K562 (cell line): ENCODE data around the gene SH3D21. TPM values are rescaled to one million over a fixed set of nuclear protein-coding genes. Genes with fewer than 3 reads are reported as not detected.
A peak's percentile ranks its signal among the peaks of the same experiment; 100 is the strongest.

Experiments used
- ATF2 ChIP-seq: sonication (generic); formaldehyde crosslinking; IDR thresholded peaks from 2 replicates; pipeline ENCODE4 v1.8.1; 2022; ENCODE audit warnings: missing genetic modification reagents
- CBX1 ChIP-seq: sonication (generic); IDR thresholded peaks from 2 replicates; pipeline ENCODE4 v1.6.1; 2016; ENCODE audit warnings: antibody characterized with exemption, low read depth, mild to moderate bottlenecking
- DPF2 ChIP-seq: fragments of 450-650 bp; IDR thresholded peaks from 2 replicates; pipeline ENCODE4 v1.6.1; 2016
- GTF2A2 ChIP-seq: IDR thresholded peaks from 2 replicates; pipeline ENCODE4 v1.6.1; 2016; ENCODE audit warnings: mild to moderate bottlenecking, missing genetic modification characterization, missing compliant biosample characterization
- JUN ChIP-seq, 2 experiments: sonication (generic) in 1 of 2; formaldehyde crosslinking in 1 of 2; IDR thresholded peaks; 2 replicates each; pipeline versions ENCODE4 v1.6.1 to v1.8.0; 2012 to 2022; ENCODE audit warnings: borderline replicate concordance in 2 of 2, mild to moderate bottlenecking in 2 of 2, improper control_type of control experiment in 1 of 2, low read depth in 1 of 2, low read length in 1 of 2, missing genetic modification reagents in 1 of 2
- MLLT1 ChIP-seq, 2 experiments: fragments of 450-650 bp; IDR thresholded peaks; 2 replicates each; pipeline ENCODE4 v1.6.1; 2016
- MYBL2 ChIP-seq, 2 experiments: fragments of 450-650 bp in 1 of 2; sonication (generic) in 1 of 2; formaldehyde crosslinking in 1 of 2; IDR thresholded peaks; 2 replicates each; pipeline versions ENCODE4 v1.6.1 to v1.8.1; 2017 to 2022; ENCODE audit warnings: borderline replicate concordance in 1 of 2, inconsistent platforms in 1 of 2, low read depth in 1 of 2, mild to moderate bottlenecking in 1 of 2, missing genetic modification reagents in 1 of 2, moderate library complexity in 1 of 2
- ZNF23 ChIP-seq: fragments of 250-450 bp; sonication (Bioruptor Pico); IDR thresholded peaks from 2 replicates; pipeline ENCODE4 v1.4.0; 2020; ENCODE audit warnings: mild to moderate bottlenecking
- ZNF431 ChIP-seq: sonication (generic); formaldehyde crosslinking; IDR thresholded peaks from 2 replicates; pipeline ENCODE4 v1.8.0; 2022; ENCODE audit warnings: mild to moderate bottlenecking, missing genetic modification reagents
- ZNF444 ChIP-seq: fragments of 250-450 bp; sonication (Bioruptor Pico); IDR thresholded peaks from 2 replicates; pipeline ENCODE4 v1.4.0; 2020; ENCODE audit warnings: mild to moderate bottlenecking, moderate library complexity
- ZSCAN32 ChIP-seq: fragments of 450-650 bp; formaldehyde crosslinking; IDR thresholded peaks from 2 replicates; pipeline ENCODE4 v1.4.0; 2020; ENCODE audit warnings: mild to moderate bottlenecking, moderate library complexity
- polyA plus RNA-seq, 8 experiments: library from polyadenylated mRNA; depleted of rRNA in 4 of 8; stranded (reverse) in 5 of 8; unstranded in 3 of 8; fragments of >200 nt; fragmentation: Nextera tagmentation in 2 of 8; fragmentation: Illumina TruSeq in 1 of 8; extraction: Ambion mirVana in 2 of 8; extraction: Trizol in 1 of 8; gene quantifications; 2 replicates each; pipeline versions ENCODE4 v1.2.1 to v1.2.3, GENCODE V29; 2011 to 2014; ENCODE audit warnings: inconsistent platforms in 1 of 8, missing spikeins in 1 of 8
- total RNA-seq, 7 experiments: library from RNA; depleted of rRNA in 6 of 7; stranded (reverse); fragments of >200 nt in 6 of 7; fragmentation: Illumina TruSeq in 2 of 7; extraction: Trizol in 2 of 7; gene quantifications; 2 replicates each; pipeline versions ENCODE4 v1.2.1 to v1.2.3, GENCODE V29; 2011 to 2021; ENCODE audit warnings: low replicate concordance in 1 of 7
- TF ChIP-seq, protein P1 (sequence below): sonication (generic); formaldehyde crosslinking; IDR thresholded peaks from 2 replicates; pipeline ENCODE4 v1.8.0; 2023; ENCODE audit warnings: mild to moderate bottlenecking, missing genetic modification reagents
- TF ChIP-seq, protein P2 (sequence below): fragments of 200-800 bp; sonication (Bioruptor generic); IDR thresholded peaks from 2 replicates; pipeline ENCODE4 v1.6.1; 2016; ENCODE audit warnings: missing genetic modification characterization, missing compliant biosample characterization
- TF ChIP-seq, protein P3 (sequence below): fragments of 450-650 bp; formaldehyde crosslinking; IDR thresholded peaks from 2 replicates; pipeline ENCODE4 v1.4.0; 2020; ENCODE audit warnings: mild to moderate bottlenecking, mixed read lengths

SH3D21 gene
- total and polyA plus RNA-seq, 9 of the 15 experiments (the other 6 are each of a cell fraction or from before 2014, with no cell fraction given), result 0.01 to 4.7 (median 1.8) TPM

DNA sequence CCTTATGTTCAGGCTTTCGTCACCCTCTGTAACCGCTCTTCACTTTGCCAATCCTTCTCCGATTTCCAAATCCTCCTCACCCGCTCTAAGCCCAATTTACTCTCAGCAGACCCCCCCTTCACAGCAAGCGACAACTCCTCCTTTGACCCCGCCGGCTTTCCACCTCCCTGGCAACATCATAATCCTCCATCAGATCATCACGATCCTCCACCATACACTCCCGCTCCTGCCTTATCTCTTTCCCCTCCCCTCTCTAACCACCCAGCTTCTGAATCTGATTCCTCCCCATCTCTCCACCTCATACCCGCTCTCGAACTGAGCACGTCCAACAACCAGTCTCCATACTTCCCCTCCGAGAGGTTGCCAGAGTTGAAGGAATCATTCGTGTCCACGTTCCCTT, 24.8 kb downstream of the SH3D21 start (continued):
- TF ChIP-seq MYBL2 (IDR thresholded peaks at IDR 0.05; ENCODE audit: low read depth) (no peak), MYBL2 (CRISPR knock-in tag; IDR thresholded peaks at IDR 0.05; ENCODE audit: borderline replicate concordance) (no peak), ZNF23 (CRISPR knock-in tag) (no peak), ZSCAN32 (CRISPR knock-in tag) (no peak), ATF2 (CRISPR knock-in tag) (no peak), CBX1 (no peak), DPF2 (no peak), ZNF431 (CRISPR knock-in tag) (no peak), JUN (IDR thresholded peaks at IDR 0.05; ENCODE audit: borderline replicate concordance, low read depth, low read length) (no peak), JUN (CRISPR knock-in tag; IDR thresholded peaks at IDR 0.05; ENCODE audit: borderline replicate concordance) (no peak), MLLT1 (IDR thresholded peaks at IDR 0.05) (peak in 1 of 2 experiments; percentile 37; a peak in 1 of 4 replicates), ZNF444 (CRISPR knock-in tag) (no peak), GTF2A2 (no peak)
- TF ChIP-seq, protein P1, sequence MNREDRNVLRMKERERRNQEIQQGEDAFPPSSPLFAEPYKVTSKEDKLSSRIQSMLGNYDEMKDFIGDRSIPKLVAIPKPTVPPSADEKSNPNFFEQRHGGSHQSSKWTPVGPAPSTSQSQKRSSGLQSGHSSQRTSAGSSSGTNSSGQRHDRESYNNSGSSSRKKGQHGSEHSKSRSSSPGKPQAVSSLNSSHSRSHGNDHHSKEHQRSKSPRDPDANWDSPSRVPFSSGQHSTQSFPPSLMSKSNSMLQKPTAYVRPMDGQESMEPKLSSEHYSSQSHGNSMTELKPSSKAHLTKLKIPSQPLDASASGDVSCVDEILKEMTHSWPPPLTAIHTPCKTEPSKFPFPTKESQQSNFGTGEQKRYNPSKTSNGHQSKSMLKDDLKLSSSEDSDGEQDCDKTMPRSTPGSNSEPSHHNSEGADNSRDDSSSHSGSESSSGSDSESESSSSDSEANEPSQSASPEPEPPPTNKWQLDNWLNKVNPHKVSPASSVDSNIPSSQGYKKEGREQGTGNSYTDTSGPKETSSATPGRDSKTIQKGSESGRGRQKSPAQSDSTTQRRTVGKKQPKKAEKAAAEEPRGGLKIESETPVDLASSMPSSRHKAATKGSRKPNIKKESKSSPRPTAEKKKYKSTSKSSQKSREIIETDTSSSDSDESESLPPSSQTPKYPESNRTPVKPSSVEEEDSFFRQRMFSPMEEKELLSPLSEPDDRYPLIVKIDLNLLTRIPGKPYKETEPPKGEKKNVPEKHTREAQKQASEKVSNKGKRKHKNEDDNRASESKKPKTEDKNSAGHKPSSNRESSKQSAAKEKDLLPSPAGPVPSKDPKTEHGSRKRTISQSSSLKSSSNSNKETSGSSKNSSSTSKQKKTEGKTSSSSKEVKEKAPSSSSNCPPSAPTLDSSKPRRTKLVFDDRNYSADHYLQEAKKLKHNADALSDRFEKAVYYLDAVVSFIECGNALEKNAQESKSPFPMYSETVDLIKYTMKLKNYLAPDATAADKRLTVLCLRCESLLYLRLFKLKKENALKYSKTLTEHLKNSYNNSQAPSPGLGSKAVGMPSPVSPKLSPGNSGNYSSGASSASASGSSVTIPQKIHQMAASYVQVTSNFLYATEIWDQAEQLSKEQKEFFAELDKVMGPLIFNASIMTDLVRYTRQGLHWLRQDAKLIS (CRISPR knock-in tag), result no peak
- TF ChIP-seq, protein P2, sequence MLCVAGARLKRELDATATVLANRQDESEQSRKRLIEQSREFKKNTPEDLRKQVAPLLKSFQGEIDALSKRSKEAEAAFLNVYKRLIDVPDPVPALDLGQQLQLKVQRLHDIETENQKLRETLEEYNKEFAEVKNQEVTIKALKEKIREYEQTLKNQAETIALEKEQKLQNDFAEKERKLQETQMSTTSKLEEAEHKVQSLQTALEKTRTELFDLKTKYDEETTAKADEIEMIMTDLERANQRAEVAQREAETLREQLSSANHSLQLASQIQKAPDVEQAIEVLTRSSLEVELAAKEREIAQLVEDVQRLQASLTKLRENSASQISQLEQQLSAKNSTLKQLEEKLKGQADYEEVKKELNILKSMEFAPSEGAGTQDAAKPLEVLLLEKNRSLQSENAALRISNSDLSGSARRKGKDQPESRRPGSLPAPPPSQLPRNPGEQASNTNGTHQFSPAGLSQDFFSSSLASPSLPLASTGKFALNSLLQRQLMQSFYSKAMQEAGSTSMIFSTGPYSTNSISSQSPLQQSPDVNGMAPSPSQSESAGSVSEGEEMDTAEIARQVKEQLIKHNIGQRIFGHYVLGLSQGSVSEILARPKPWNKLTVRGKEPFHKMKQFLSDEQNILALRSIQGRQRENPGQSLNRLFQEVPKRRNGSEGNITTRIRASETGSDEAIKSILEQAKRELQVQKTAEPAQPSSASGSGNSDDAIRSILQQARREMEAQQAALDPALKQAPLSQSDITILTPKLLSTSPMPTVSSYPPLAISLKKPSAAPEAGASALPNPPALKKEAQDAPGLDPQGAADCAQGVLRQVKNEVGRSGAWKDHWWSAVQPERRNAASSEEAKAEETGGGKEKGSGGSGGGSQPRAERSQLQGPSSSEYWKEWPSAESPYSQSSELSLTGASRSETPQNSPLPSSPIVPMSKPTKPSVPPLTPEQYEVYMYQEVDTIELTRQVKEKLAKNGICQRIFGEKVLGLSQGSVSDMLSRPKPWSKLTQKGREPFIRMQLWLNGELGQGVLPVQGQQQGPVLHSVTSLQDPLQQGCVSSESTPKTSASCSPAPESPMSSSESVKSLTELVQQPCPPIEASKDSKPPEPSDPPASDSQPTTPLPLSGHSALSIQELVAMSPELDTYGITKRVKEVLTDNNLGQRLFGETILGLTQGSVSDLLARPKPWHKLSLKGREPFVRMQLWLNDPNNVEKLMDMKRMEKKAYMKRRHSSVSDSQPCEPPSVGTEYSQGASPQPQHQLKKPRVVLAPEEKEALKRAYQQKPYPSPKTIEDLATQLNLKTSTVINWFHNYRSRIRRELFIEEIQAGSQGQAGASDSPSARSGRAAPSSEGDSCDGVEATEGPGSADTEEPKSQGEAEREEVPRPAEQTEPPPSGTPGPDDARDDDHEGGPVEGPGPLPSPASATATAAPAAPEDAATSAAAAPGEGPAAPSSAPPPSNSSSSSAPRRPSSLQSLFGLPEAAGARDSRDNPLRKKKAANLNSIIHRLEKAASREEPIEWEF (CRISPR knock-in tag), result no peak
- TF ChIP-seq, protein P3, sequence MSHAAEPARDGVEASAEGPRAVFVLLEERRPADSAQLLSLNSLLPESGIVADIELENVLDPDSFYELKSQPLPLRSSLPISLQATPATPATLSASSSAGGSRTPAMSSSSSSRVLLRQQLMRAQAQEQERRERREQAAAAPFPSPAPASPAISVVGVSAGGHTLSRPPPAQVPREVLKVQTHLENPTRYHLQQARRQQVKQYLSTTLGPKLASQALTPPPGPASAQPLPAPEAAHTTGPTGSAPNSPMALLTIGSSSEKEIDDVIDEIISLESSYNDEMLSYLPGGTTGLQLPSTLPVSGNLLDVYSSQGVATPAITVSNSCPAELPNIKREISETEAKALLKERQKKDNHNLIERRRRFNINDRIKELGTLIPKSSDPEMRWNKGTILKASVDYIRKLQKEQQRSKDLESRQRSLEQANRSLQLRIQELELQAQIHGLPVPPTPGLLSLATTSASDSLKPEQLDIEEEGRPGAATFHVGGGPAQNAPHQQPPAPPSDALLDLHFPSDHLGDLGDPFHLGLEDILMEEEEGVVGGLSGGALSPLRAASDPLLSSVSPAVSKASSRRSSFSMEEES, result no peak
